Esophagus muscularis mucosa (tissue), 4 donors: Measurements from ENCODE around the gene PPP1R37.

Experiments used
- EP300 ChIP-seq: sonication (generic); formaldehyde crosslinking; IDR thresholded peaks from one replicate; pipeline ENCODE4 v1.6.1; 2017; ENCODE audit warnings: antibody characterized with exemption
- POLR2A ChIP-seq: fragments of 450-650 bp; IDR thresholded peaks from one replicate; pipeline ENCODE4 v1.6.1; 2017; ENCODE audit warnings: antibody characterized with exemption, moderate library complexity, mild to moderate bottlenecking, low read depth
- POLR2AphosphoS5 ChIP-seq, 2 donors: sonication (generic); formaldehyde crosslinking; IDR thresholded peaks; one replicate each; pipeline ENCODE4 v1.6.1; 2017; ENCODE audit warnings: antibody characterized with exemption in 2 of 2
- TF ChIP-seq, protein P1 (sequence below), 3 experiments: fragments of 200-600 bp in 2 of 3; fragments of 450-650 bp in 1 of 3; sonication (generic) in 2 of 3; IDR thresholded peaks; one replicate each; pipeline ENCODE4 v1.5.1; 2017 to 2019; ENCODE audit warnings: antibody characterized with exemption in 3 of 3, mild to moderate bottlenecking in 2 of 3, moderate library complexity in 1 of 3

DNA sequence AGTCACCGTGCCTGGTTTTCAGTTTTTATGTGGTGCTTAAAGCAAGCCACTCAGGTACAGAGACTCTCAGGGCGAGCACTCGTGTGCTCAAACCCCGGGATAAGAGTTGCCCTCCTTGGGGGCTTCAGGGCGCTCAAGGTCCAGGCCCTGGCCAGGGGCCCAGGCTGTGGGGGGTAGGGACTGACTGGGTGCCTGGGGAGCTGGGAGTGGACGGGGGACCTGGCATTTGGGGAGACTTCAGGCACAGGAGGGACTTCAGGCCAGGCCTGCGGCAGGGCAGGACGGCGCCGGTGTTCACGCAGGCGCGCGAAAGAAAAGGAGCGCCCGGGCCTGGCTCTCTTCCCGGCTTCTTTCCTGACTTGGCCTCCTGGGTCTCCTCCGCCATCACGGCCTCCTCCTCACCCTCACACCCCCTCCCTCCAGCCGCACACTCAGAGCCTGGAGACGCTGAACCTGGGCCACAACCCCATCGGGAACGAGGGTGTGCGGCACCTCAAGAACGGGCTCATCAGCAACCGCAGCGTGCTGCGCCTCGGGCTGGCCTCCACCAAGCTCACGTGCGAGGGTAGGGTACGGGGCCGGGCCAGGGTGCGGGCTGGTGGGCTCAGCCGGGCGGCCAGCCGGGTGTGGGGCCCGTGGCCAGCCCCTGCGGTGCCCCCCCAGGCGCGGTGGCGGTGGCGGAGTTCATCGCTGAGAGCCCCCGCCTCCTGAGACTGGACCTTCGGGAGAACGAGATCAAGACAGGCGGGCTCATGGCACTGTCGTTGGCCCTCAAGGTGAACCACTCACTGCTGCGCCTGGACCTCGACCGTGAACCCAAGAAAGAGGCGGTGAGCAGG lies 51.7 kb downstream of the PPP1R37 start:
- TF ChIP-seq, protein P1, sequence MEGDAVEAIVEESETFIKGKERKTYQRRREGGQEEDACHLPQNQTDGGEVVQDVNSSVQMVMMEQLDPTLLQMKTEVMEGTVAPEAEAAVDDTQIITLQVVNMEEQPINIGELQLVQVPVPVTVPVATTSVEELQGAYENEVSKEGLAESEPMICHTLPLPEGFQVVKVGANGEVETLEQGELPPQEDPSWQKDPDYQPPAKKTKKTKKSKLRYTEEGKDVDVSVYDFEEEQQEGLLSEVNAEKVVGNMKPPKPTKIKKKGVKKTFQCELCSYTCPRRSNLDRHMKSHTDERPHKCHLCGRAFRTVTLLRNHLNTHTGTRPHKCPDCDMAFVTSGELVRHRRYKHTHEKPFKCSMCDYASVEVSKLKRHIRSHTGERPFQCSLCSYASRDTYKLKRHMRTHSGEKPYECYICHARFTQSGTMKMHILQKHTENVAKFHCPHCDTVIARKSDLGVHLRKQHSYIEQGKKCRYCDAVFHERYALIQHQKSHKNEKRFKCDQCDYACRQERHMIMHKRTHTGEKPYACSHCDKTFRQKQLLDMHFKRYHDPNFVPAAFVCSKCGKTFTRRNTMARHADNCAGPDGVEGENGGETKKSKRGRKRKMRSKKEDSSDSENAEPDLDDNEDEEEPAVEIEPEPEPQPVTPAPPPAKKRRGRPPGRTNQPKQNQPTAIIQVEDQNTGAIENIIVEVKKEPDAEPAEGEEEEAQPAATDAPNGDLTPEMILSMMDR (IDR thresholded peaks at IDR 0.05): no peak
- TF ChIP-seq EP300 (no peak), POLR2AphosphoS5 (IDR thresholded peaks at IDR 0.05) (no peak), POLR2A (no peak)
